Vagina (tissue), 2 donors: ENCODE data around the gene UFC1.

Experiments used
- CTCF ChIP-seq, 3 experiments: fragments of 450-650 bp in 2 of 3; fragments of 200-600 bp in 1 of 3; sonication (generic) in 1 of 3; IDR thresholded peaks; one replicate each; pipeline ENCODE4 v1.5.1; 2017 to 2019; ENCODE audit warnings: antibody characterized with exemption in 3 of 3, mild to moderate bottlenecking in 2 of 3, moderate library complexity in 2 of 3
- POLR2A ChIP-seq, 2 donors: fragments of 450-650 bp; IDR thresholded peaks; one replicate each; pipeline ENCODE4 v1.6.1; 2017; ENCODE audit warnings: antibody characterized with exemption in 2 of 2, mild to moderate bottlenecking in 2 of 2, moderate library complexity in 2 of 2
- POLR2AphosphoS5 ChIP-seq, 2 donors: sonication (generic); formaldehyde crosslinking; IDR thresholded peaks; one replicate each; pipeline ENCODE4 v1.9.0; 2017; ENCODE audit warnings: antibody characterized with exemption in 2 of 2, mild to moderate bottlenecking in 2 of 2, low read depth in 1 of 2; ENCODE audit not compliant: insufficient read depth in 1 of 2

GRCh38 chr1:161198194-161198896 lies 44.6 kb downstream of the UFC1 start:
- no peak for TF ChIP-seq CTCF (IDR thresholded peaks at IDR 0.05)
- no peak for TF ChIP-seq POLR2AphosphoS5 (IDR thresholded peaks at IDR 0.05; ENCODE audit: insufficient read depth in 1 of 2, low read depth in 1 of 2)
- TF ChIP-seq POLR2A (IDR thresholded peaks at IDR 0.05), result no peak
